GM21576 (cell line): Measurements from ENCODE around the gene ZFR2.
"Not testable (repeated sequence)": the region's sequence is repeated elsewhere in the genome, so short reads cannot be mapped to it uniquely, and the experiment has no call there.

Source experiments
- ATAC-seq: cut with Tn5 transposase; IDR thresholded peaks from one replicate; pipeline ENCODE4 v1.9.1; 2021; ENCODE audit warnings: mild to moderate bottlenecking, moderate library complexity; ENCODE audit not compliant: unreplicated experiment

Gene ZFR2

GRCh38 chr19:3759482-3760254, 109.2 kb downstream of the ZFR2 start:
- ATAC-seq = no peak

DNA sequence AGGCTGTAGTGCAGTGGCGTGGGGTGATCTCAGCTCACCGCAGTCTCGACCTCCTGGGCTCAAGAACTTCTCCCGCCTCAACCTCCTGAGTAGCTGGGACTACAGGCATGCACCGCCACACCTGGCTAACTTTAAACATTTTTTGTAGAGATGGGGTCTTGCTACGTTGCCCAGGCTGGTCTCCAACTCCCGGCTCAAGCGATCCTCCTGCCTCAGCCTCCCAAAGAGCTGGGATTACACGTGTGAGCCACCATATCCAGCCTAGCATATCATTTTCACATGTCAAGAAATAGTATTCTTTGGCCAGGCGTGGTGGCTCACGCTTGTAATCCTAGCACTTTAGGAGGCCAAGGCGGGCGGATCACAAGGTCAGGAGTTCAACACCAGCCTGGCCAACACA, 110.5 kb downstream of the ZFR2 start:
- not testable (repeated sequence) for ATAC-seq

GRCh38 chr19:3757705-3758104, 111.1 kb downstream of the ZFR2 start:
- ATAC-seq = not testable (repeated sequence)
